ENCODE measurements around the gene KRTAP2-2. TPM values are rescaled to one million over a fixed set of nuclear protein-coding genes. Genes with fewer than 3 reads are reported as not detected.

KRTAP2-2 gene
- total and polyA plus RNA-seq, 2 of the 4 experiments (the other 2 are of a cell fraction), result 0.17 TPM; not detected in 1

GRCh38 chr17:41103896-41104295, 48.9 kb upstream of the KRTAP2-2 start:
- Histone ChIP-seq H4K91ac (ENCODE audit: insufficient read depth, low read depth, low read length) (peak overlapping the region; percentile 52), H4K8ac (ENCODE audit: low read depth in 2 of 2, low read length in 2 of 2) (peak overlapping the region; percentile 42 to 79; a peak in 2 of 4 replicates), H2AK5ac (ENCODE audit: low read depth, low read length) (no peak overlapping the region), H3K27me3 (ENCODE audit: control insufficient read depth, insufficient read depth, low read length) (no peaks in the 10 kb centered on the region), H4K5ac (ENCODE audit: low read depth, low read length) (peak overlapping the region; percentile 30; the same call in 1 of the 2 replicates), H3K36me3 (ENCODE audit: control insufficient read depth, insufficient read depth, low read length) (no peaks in the 10 kb centered on the region), H2AK9ac (replicated peaks; ENCODE audit: low read depth, low read length, poor library complexity) (no peak overlapping the region), H3K56ac (ENCODE audit: extremely low read depth, insufficient read depth, low read length) (peak overlapping the region; percentile 38; the same call in 1 of the 2 replicates), H3K9me3 (ENCODE audit: control insufficient read depth, insufficient read depth, low read length) (no peaks in the 10 kb centered on the region), H2BK5ac (ENCODE audit: low read depth, low read length, poor library complexity, severe bottlenecking) (peak overlapping the region; percentile 94), H3K9ac (ENCODE audit: low read depth, low read length) (no peak overlapping the region), H3K4me2 (ENCODE audit: low read depth, low read length) (no peak overlapping the region), H3K4ac (ENCODE audit: low read depth, low read length) (peak overlapping the region; percentile 5; the same call in 1 of the 2 replicates), H3K4me1 (ENCODE audit: control insufficient read depth, insufficient read depth, low read length) (0 out of 2 replicates have a peak, but pooled peaks cover 2% of the 10 kb centered on the region), H3K4me3 (ENCODE audit: insufficient read depth, low read depth, low read length) (no peak overlapping the region), H4K20me1 (ENCODE audit: insufficient read depth, low read length) (no peaks in the 10 kb centered on the region), H3K27ac (ENCODE audit: insufficient read depth, low read length) (no peak overlapping the region), H3K23ac (ENCODE audit: low read depth, low read length) (peak overlapping the region; percentile 38; the same call in 1 of the 2 replicates), H3K14ac (replicated peaks; ENCODE audit: low read depth, low read length) (peak overlapping the region; percentile 90; the same call in 1 of the 2 replicates), H2BK120ac (ENCODE audit: low read depth, low read length) (peak overlapping the region; percentile 96), H2BK15ac (ENCODE audit: low read depth, low read length) (no peak overlapping the region; the same call in 2 of the 3 replicates), H3K79me1 (ENCODE audit: low read depth in 1 of 2, low read length in 2 of 2) (no peaks in the 10 kb centered on the region), H2BK20ac (ENCODE audit: low read depth, low read length) (peak overlapping the region; percentile 72), H2AFZ (replicated peaks; ENCODE audit: low read length, poor library complexity) (no peak overlapping the region), H3K18ac (ENCODE audit: low read depth, low read length) (peak overlapping the region; percentile 96; the same call in 1 of the 2 replicates), H3K9me1 (ENCODE audit: insufficient read depth, low read length) (peaks cover 4% of the 10 kb centered on the region)
- TF ChIP-seq BHLHE40 (IDR thresholded peaks at IDR 0.05; ENCODE audit: low read depth, low read length) (no peak), MAZ (IDR thresholded peaks at IDR 0.05; ENCODE audit: borderline replicate concordance, low read depth, low read length) (no peak), CTCF (conservative IDR thresholded peaks at IDR 0.05; ENCODE audit: low read depth, low read length) (no peak), POLR2A (IDR thresholded peaks at IDR 0.05; ENCODE audit: low read depth, low read length) (no peak), MAFK (IDR thresholded peaks at IDR 0.05; ENCODE audit: low read depth, low read length) (peak; percentile 23; the same call in 1 of the 2 replicates), RAD21 (IDR thresholded peaks at IDR 0.05; ENCODE audit: low read length) (no peak), USF2 (IDR thresholded peaks at IDR 0.05; ENCODE audit: low read depth, low read length) (no peak)
- ATAC-seq (ENCODE audit: low read depth) (peak; percentile 21), DNase-seq (peak; percentile 34)
- no TSS peak for BruUV-seq (replicated peaks)
- dilution Hi-C loops (cut with HindIII; ENCODE audit: low sequenced_read_pairs, unreplicated experiment), result no loop called here
- in situ Hi-C loops (cut with MboI; ENCODE audit: low sequenced_read_pairs), result no loop called here
- WGBS, 2 experiments (ENCODE audit: extremely low coverage in 2 of 2, insufficient read length in 1 of 2), result no CpG with 5 or more reads among the region's 1 CpG
- intact Hi-C loops (cut with micrococcal nuclease), result no loop called here
- CTCF ChIA-PET, result interaction anchor here (0.7 kb wide), 1 partner anchor 218 kb away, joined by 3 read pairs; no protein-coding TSS in a partner anchor
- POLR2A ChIA-PET (ENCODE audit: unreplicated experiment), result no interaction called here

Data from IMR-90 (cell line).